Adrenal gland (tissue), 12 donors: ENCODE results near the gene MIER2. TPM values are rescaled to one million over a fixed set of nuclear protein-coding genes. Genes with fewer than 3 reads are reported as not detected.

Experiments
- DNase-seq, 7 donors: peaks; one replicate each; pipeline ENCODE4 v3.0.0-alpha.2; 2019 to 2020
- H3K27ac ChIP-seq, 5 donors: fragments of 200-600 bp; sonication (generic) in 4 of 5; 1 replicate in 3 of 5; 2 replicates in 2 of 5; pipeline versions ENCODE4 v1.5.1 to v1.8.0; 2016 to 2020; ENCODE audit warnings: mild to moderate bottlenecking in 1 of 5
- H3K27me3 ChIP-seq: fragments of 200-600 bp; 2 replicates; pipeline ENCODE4 v1.8.0; 2021
- H3K36me3 ChIP-seq, 2 donors: fragments of 200-600 bp; replicated peaks in 1 of 2; 1 replicate in 1 of 2; 2 replicates in 1 of 2; pipeline versions ENCODE4 v1.5.1 to v1.8.0; 2018 to 2022
- H3K4me1 ChIP-seq, 2 donors: fragments of 200-600 bp; replicated peaks in 1 of 2; 1 replicate in 1 of 2; 2 replicates in 1 of 2; pipeline versions ENCODE4 v1.5.1 to v1.8.0; 2018 to 2021
- H3K4me3 ChIP-seq, 4 donors: fragments of 200-600 bp; sonication (generic) in 3 of 4; one replicate each; pipeline ENCODE4 v1.5.1; 2016 to 2018
- H3K9me3 ChIP-seq, 3 donors: fragments of 200-600 bp; sonication (generic) in 1 of 3; replicated peaks in 1 of 3; 1 replicate in 2 of 3; 2 replicates in 1 of 3; pipeline versions ENCODE4 v1.5.1 to v1.8.0; 2016 to 2021
- CTCF ChIP-seq, 6 experiments: fragments of 450-650 bp in 4 of 6; fragments of 200-600 bp in 2 of 6; sonication (generic) in 1 of 6; IDR thresholded peaks; 1 replicate in 5 of 6; 2 replicates in 1 of 6; pipeline versions ENCODE4 v1.5.1 to v1.8.0; 2016 to 2021; ENCODE audit warnings: antibody characterized with exemption in 6 of 6, mild to moderate bottlenecking in 2 of 6, moderate library complexity in 1 of 6
- POLR2A ChIP-seq, 2 donors: fragments of 450-650 bp; IDR thresholded peaks; one replicate each; pipeline ENCODE4 v1.6.1; 2017; ENCODE audit warnings: antibody characterized with exemption in 2 of 2, mild to moderate bottlenecking in 2 of 2, moderate library complexity in 1 of 2
- WGBS, 4 donors: extraction: QIAGEN DNeasy Blood & Tissue Kit in 2 of 4; methylation state at CpG; one replicate each; pipeline versions ENCODE4 v1.1.5 to v1.1.7; 2013 to 2017; 5-methylcytosine and 5-hydroxymethylcytosine counted together
- intact Hi-C, 2 donors: fragments of 100-400 bp; cut with DNase I; formaldehyde crosslinking; loops; one replicate each; pipeline versions ENCODE4 v1.14.1 to v1.15.0; 2022 to 2023
- polyA plus RNA-seq, 3 donors: library from polyadenylated mRNA; stranded (reverse); fragments of 200-250 nt in 2 of 3; fragments of 350-450 nt in 1 of 3; fragmentation: Illumina TruSeq in 1 of 3; extraction: RNeasy Lipid Tissue Mini Kit (QIAGEN cat#74804) in 1 of 3; gene quantifications; one replicate each; pipeline ENCODE4 v1.2.3, GENCODE V29; 2013 to 2014
- total RNA-seq, 9 donors: library from RNA; depleted of rRNA in 4 of 9; stranded (reverse); fragments of >200 nt in 4 of 9; fragments of 120-200 nt in 1 of 9; fragmentation: NEBNext Ultra II Directional in 1 of 9; extraction: Animal tissue kit (Norgen Biotek cat#: 25700) in 1 of 9; gene quantifications; one replicate each; pipeline versions ENCODE4 v1.1.0 to v1.2.4, GENCODE V29; 2013 to 2023
- donor health status: healthy with polysubstance abuse.
- donor health status: Bipolar disorder and iron deficiency.
- donor health status: DM: yes; HTN: yes; CAD: no.
- donor health status: DM: no; HTN: no; CAD: no.
- donor health status: DM: no; HTN: no; CAD: no.
- donor health status: DM: yes; HTN: yes; CAD: no.

The MIER2 gene
- total and polyA plus RNA-seq, 12 donors = 10.8 to 33.9 (median 18.2) TPM

- no peak for DNase-seq
- no peaks in the 10 kb centered on the region for H3K27me3 ChIP-seq
- intact Hi-C loops = no loop called here
- 95 to 97% (median 97%) methylated on average over 13 of the region's 13 CpGs for WGBS, 4 donors
- H3K36me3 ChIP-seq = peaks cover 0 to 30% of the 10 kb centered on the region in 2 donors
- TF ChIP-seq CTCF (IDR thresholded peaks at IDR 0.05) = no peak
- TF ChIP-seq POLR2A (IDR thresholded peaks at IDR 0.05) = no peak
- H3K4me3 ChIP-seq = no peak overlapping the region
- no peaks in the 10 kb centered on the region for H3K9me3 ChIP-seq
- H3K27ac ChIP-seq = no peak overlapping the region
- H3K4me1 ChIP-seq = no peaks in the 10 kb centered on the region
Measured at GRCh38 chr19:322616-323015, 22.0 kb downstream of the MIER2 start.

GRCh38 chr19:318509-318774 is 26.2 kb downstream of the MIER2 start:
- Histone ChIP-seq H3K36me3 (peaks cover 0 to 30% of the 10 kb centered on the region in 2 donors), H3K9me3 (no peaks in the 10 kb centered on the region), H3K4me3 (no peak overlapping the region), H3K27ac (no peak overlapping the region), H3K4me1 (no peaks in the 10 kb centered on the region), H3K27me3 (no peaks in the 10 kb centered on the region)
- DNase-seq = no peak
- intact Hi-C loops = no loop called here
- WGBS, 4 donors = 80 to 96% (median 95%) methylated on average over 5 of the region's 5 CpGs
- TF ChIP-seq CTCF (IDR thresholded peaks at IDR 0.05) (no peak), POLR2A (IDR thresholded peaks at IDR 0.05) (no peak)

- Histone ChIP-seq H3K4me3 (no peak overlapping the region), H3K27ac (no peak overlapping the region), H3K9me3 (no peaks in the 10 kb centered on the region), H3K27me3 (no peaks in the 10 kb centered on the region), H3K36me3 (peaks cover 0 to 34% of the 10 kb centered on the region in 2 donors), H3K4me1 (no peaks in the 10 kb centered on the region)
- intact Hi-C loops = no loop called here
- 93 to 97% (median 96%) methylated on average over 10 of the region's 10 CpGs for WGBS, 4 donors
- TF ChIP-seq CTCF (IDR thresholded peaks at IDR 0.05) (no peak), POLR2A (IDR thresholded peaks at IDR 0.05) (no peak)
- DNase-seq = no peak
Measured at GRCh38 chr19:317710-318508, 26.7 kb downstream of the MIER2 start.

GRCh38 chr19:315811-316210 is 28.8 kb downstream of the MIER2 start:
- H3K4me1 ChIP-seq = no peaks in the 10 kb centered on the region
- DNase-seq = no peak
- intact Hi-C loops = no loop called here
- WGBS, 4 donors = 85 to 89% (median 88%) methylated on average over 8 of the region's 8 CpGs
- H3K27me3 ChIP-seq = no peaks in the 10 kb centered on the region
- no peak overlapping the region for H3K27ac ChIP-seq
- H3K9me3 ChIP-seq = no peaks in the 10 kb centered on the region
- peaks cover 0 to 48% of the 10 kb centered on the region in 2 donors for H3K36me3 ChIP-seq
- H3K4me3 ChIP-seq = no peak overlapping the region
- no peak for TF ChIP-seq POLR2A (IDR thresholded peaks at IDR 0.05)
- TF ChIP-seq CTCF (IDR thresholded peaks at IDR 0.05) = no peak
